HepG2 (cell line): Measurements from ENCODE around the gene FTCD. TPM values are rescaled to one million over a fixed set of nuclear protein-coding genes. Genes with fewer than 3 reads are reported as not detected.

ENCODE experiments used
- AGO1 ChIP-seq: fragments of 200-400 bp; formaldehyde crosslinking; IDR thresholded peaks from 2 replicates; pipeline ENCODE4 v1.6.1; 2017; ENCODE audit warnings: mild to moderate bottlenecking, low read depth, low read length, moderate library complexity; ENCODE audit not compliant: poor library complexity, severe bottlenecking
- FOXK2 ChIP-seq: fragments of 450-650 bp; IDR thresholded peaks from 2 replicates; pipeline ENCODE4 v1.6.1; 2016
- HCFC1 ChIP-seq: fragments of 150-350 bp; IDR thresholded peaks from 2 replicates; pipeline ENCODE4 v1.6.1; 2014; ENCODE audit warnings: low read depth, low read length
- HIC2 ChIP-seq: sonication (generic); formaldehyde crosslinking; IDR thresholded peaks from 2 replicates; pipeline ENCODE4 v1.9.0; 2022; ENCODE audit warnings: low read depth, missing genetic modification reagents
- JUND ChIP-seq: sonication (generic); formaldehyde crosslinking; IDR thresholded peaks from 2 replicates; pipeline ENCODE4 v1.8.0; 2022; ENCODE audit warnings: mild to moderate bottlenecking, missing genetic modification reagents
- KLF16 ChIP-seq, 2 experiments: sonication (generic) in 1 of 2; formaldehyde crosslinking in 1 of 2; IDR thresholded peaks; 2 replicates each; pipeline versions ENCODE4 v1.6.1 to v1.8.0; 2016 to 2023; ENCODE audit warnings: missing genetic modification reagents in 2 of 2, missing compliant biosample characterization in 1 of 2
- KLF6 ChIP-seq: IDR thresholded peaks from 2 replicates; pipeline ENCODE4 v1.8.0; 2016; ENCODE audit warnings: missing biosample characterization, missing genetic modification reagents
- NBN ChIP-seq: fragments of 450-650 bp; conservative IDR thresholded peaks from 2 replicates; pipeline ENCODE4 v1.6.1; 2017
- POGK ChIP-seq: sonication (generic); formaldehyde crosslinking; conservative IDR thresholded peaks from 2 replicates; pipeline ENCODE4 v1.8.0; 2022; ENCODE audit warnings: mild to moderate bottlenecking, moderate library complexity, missing genetic modification reagents
- REST ChIP-seq, 2 experiments: IDR thresholded peaks; 2 replicates each; pipeline ENCODE4 v1.6.1; 2011 to 2012; ENCODE audit warnings: low read length in 2 of 2, borderline replicate concordance in 1 of 2, low read depth in 1 of 2, mild to moderate bottlenecking in 1 of 2, moderate library complexity in 1 of 2
- TEAD3 ChIP-seq: optimal IDR thresholded peaks from 2 replicates; pipeline ENCODE3; 2016; ENCODE audit warnings: borderline replicate concordance
- TERF1 ChIP-seq: sonication (generic); formaldehyde crosslinking; IDR thresholded peaks from 2 replicates; pipeline ENCODE4 v1.8.0; 2022; ENCODE audit warnings: mild to moderate bottlenecking, missing genetic modification reagents, moderate library complexity
- ZBTB1 ChIP-seq: sonication (generic); formaldehyde crosslinking; IDR thresholded peaks from 2 replicates; pipeline ENCODE4 v1.4.0; 2020; ENCODE audit warnings: missing genetic modification reagents, borderline replicate concordance
- ZBTB14 ChIP-seq: sonication (generic); formaldehyde crosslinking; IDR thresholded peaks from 2 replicates; pipeline ENCODE4 v1.4.0; 2020; ENCODE audit warnings: missing genetic modification reagents
- ZNF230 ChIP-seq: sonication (generic); formaldehyde crosslinking; IDR thresholded peaks from 2 replicates; pipeline ENCODE4 v1.4.0; 2020; ENCODE audit warnings: mild to moderate bottlenecking, missing genetic modification reagents
- ZNF256 ChIP-seq: sonication (generic); formaldehyde crosslinking; conservative IDR thresholded peaks from 2 replicates; pipeline ENCODE4 v1.4.0; 2020; ENCODE audit warnings: missing genetic modification reagents
- ZNF260 ChIP-seq: sonication (generic); formaldehyde crosslinking; IDR thresholded peaks from 2 replicates; pipeline ENCODE4 v1.4.0; 2020; ENCODE audit warnings: missing genetic modification reagents, low read depth, mild to moderate bottlenecking, borderline replicate concordance
- ZNF792 ChIP-seq: IDR thresholded peaks from 2 replicates; pipeline ENCODE4 v1.6.1; 2016
- ZSCAN12 ChIP-seq: sonication (generic); formaldehyde crosslinking; IDR thresholded peaks from 2 replicates; pipeline ENCODE4 v1.9.0; 2021; ENCODE audit warnings: mild to moderate bottlenecking, missing genetic modification reagents
- polyA plus RNA-seq, 8 experiments: library from polyadenylated mRNA; depleted of rRNA in 3 of 8; stranded (reverse) in 7 of 8; unstranded in 1 of 8; fragments of >200 nt; fragmentation: Illumina TruSeq in 4 of 8; extraction: Trizol in 4 of 8; gene quantifications; 2 replicates each; pipeline versions ENCODE4 v1.2.1 to v1.2.3, GENCODE V29; 2011 to 2016; ENCODE audit warnings: low read depth in 4 of 8, missing spikeins in 1 of 8, mixed read lengths in 1 of 8; ENCODE audit not compliant: insufficient read depth in 1 of 8
- total RNA-seq, 5 experiments: library from RNA; depleted of rRNA; stranded (reverse); fragments of >200 nt; fragmentation: Illumina TruSeq; extraction: Trizol; gene quantifications; 2 replicates each; pipeline ENCODE4 v1.2.3, GENCODE V29; 2016; ENCODE audit warnings: low read depth in 1 of 5

FTCD gene
- total and polyA plus RNA-seq, 2 of the 13 experiments (the other 11 are each of a cell fraction or from before 2014, with no cell fraction given) = 75.7 to 105 TPM

GRCh38 chr21:46188226-46189212 is 33.1 kb upstream of the FTCD start (continued):
- no peak for TF ChIP-seq FOXK2
- no peak for TF ChIP-seq ZNF256 (CRISPR knock-in tag)
- no peak for TF ChIP-seq NBN
- TF ChIP-seq ZNF792 = peak; percentile 70; the same call in 1 of the 2 replicates
- no peak for TF ChIP-seq HCFC1
- no peak for TF ChIP-seq ZSCAN12 (CRISPR knock-in tag)
- peak; percentile 83 for TF ChIP-seq JUND (CRISPR knock-in tag)
- TF ChIP-seq POGK = no peak
- TF ChIP-seq REST (IDR thresholded peaks at IDR 0.05; ENCODE audit: borderline replicate concordance in 1 of 2, low read depth in 1 of 2, low read length in 2 of 2) = no peak
- no peak for TF ChIP-seq ZNF230
- no peak for TF ChIP-seq ZBTB1 (CRISPR knock-in tag)
- TF ChIP-seq ZNF260 (CRISPR knock-in tag) = no peak
- no peak for TF ChIP-seq ZBTB14 (CRISPR knock-in tag)
- TF ChIP-seq TERF1 (CRISPR knock-in tag) = no peak
- no peak for TF ChIP-seq AGO1
- peak; percentile 73 for TF ChIP-seq TEAD3 (CRISPR knock-in tag)
- TF ChIP-seq KLF16 (CRISPR knock-in tag; IDR thresholded peaks at IDR 0.05) = no peak
- no peak for TF ChIP-seq HIC2 (CRISPR knock-in tag)
- TF ChIP-seq KLF6 (CRISPR knock-in tag) = no peak
